Activated CD4-positive, alpha-beta memory T cell treated with anti-CD3 and anti-CD28 coated beads, Interleukin-2, amount 10 ng/mL, durations not matched to agents 7 days and 5 days (primary cell): ENCODE measurements around the gene HNRNPM. TPM values are rescaled to one million over a fixed set of nuclear protein-coding genes. Genes with fewer than 3 reads are reported as not detected.
"Not testable (repeated sequence)": the region's sequence is repeated elsewhere in the genome, so short reads cannot be mapped to it uniquely, and the experiment has no call there.

Source experiments
- CTCF ChIA-PET: fragments of 350-600 bp; sonication (Branson Sonifier 250); formaldehyde crosslinking; loops from one replicate; lab custom pipeline; 2021; ENCODE audit warnings: antibody characterized with exemption, inconsistent platforms; lab: Charles Lee
- POLR2A ChIA-PET: fragments of 350-600 bp; sonication (Branson Sonifier 250); formaldehyde crosslinking; loops from one replicate; lab custom pipeline; 2021; ENCODE audit warnings: antibody characterized with exemption; lab: Charles Lee
- DNase-seq: peaks from one replicate; pipeline ENCODE4 v3.0.0-alpha.2; 2020
- H3K27ac Mint-ChIP-seq: one replicate; pipeline ENCODE4 v1.8.0; 2021; ENCODE audit warnings: mild to moderate bottlenecking, mixed read lengths
- H3K27me3 Mint-ChIP-seq: one replicate; pipeline ENCODE4 v1.8.0; 2021; ENCODE audit warnings: mixed read lengths
- H3K36me3 Mint-ChIP-seq: one replicate; pipeline ENCODE4 v1.8.0; 2021; ENCODE audit warnings: low read depth, mixed read lengths
- H3K4me1 Mint-ChIP-seq: one replicate; pipeline ENCODE4 v1.8.0; 2021; ENCODE audit warnings: mixed read lengths
- H3K4me3 Mint-ChIP-seq: one replicate; pipeline ENCODE4 v1.8.0; 2021; ENCODE audit warnings: mild to moderate bottlenecking, mixed read lengths
- H3K9me3 Mint-ChIP-seq: one replicate; pipeline ENCODE4 v1.8.0; 2021; ENCODE audit warnings: mixed read lengths
- total RNA-seq, 2 experiments: library from RNA; stranded (reverse); gene quantifications; one replicate each; pipeline ENCODE4 v1.2.3, GENCODE V29; 2021

The HNRNPM gene
- total RNA-seq, 2 experiments from 2014 or later = 205 to 211 TPM

DNA sequence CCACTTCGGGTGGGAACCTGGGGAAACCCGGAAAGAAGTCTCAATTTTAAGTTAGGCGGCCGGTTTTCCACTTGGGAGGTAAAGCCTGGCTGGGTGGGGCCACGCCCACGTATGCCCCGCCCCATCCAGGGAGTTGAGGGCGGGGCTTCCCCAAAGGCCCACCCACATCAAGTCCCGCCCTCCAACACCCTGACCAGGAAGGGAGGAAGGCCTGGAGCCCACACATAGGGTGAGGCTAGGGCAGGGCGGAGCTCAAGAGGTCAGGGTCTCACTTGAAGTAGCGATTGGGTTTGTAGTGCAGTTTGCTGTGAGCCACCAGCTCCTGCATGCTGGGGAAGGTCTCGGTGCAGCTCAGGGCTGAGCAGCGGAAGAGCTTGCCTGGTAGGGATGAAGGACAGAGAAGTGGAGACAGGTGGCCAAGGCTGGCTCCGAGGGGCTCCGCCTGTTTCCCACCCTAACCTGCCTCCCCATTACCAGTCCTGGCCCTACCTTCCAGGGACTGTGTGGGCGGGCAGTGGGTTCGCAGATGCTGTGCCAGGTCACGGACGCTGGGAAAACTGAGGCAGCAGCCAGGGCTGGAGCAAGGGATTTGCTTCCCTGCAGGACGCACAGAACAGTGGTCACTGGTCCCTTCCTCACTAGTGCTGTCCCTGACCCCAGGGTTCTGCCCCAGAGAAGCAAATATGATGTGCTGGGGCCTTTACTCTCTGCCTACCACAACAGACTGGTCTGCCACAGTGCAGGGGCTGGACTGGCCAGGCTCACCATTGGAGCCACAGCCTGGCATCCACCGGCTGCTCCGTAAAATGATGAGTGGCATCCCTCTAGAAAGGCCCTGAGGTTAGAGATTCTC lies 67.6 kb downstream of the HNRNPM start:
- POLR2A ChIA-PET = interaction anchor here (0.7 to 8.1 kb wide), 11 partner anchors 10 to 98 kb away, joined by 3 to 104 read pairs (median 14); partner anchors contain the start of genes HNRNPM, MARCHF2 and MYO1F
- Mint-ChIP-seq H3K4me1 (peaks cover 43% of the 10 kb centered on the region), H3K27ac (peak overlapping the region; percentile 84), H3K36me3 (peaks cover 28% of the 10 kb centered on the region), H3K27me3 (no peaks in the 10 kb centered on the region), H3K9me3 (no peaks in the 10 kb centered on the region), H3K4me3 (peak overlapping the region; percentile 48)
- DNase-seq = peak; percentile 36
- CTCF ChIA-PET = interaction anchor here (1.0 to 5.6 kb wide), 5 partner anchors 9 to 159 kb away, joined by 5 to 58 read pairs (median 6); partner anchors contain the start of genes MARCHF2 and MYO1F

DNA sequence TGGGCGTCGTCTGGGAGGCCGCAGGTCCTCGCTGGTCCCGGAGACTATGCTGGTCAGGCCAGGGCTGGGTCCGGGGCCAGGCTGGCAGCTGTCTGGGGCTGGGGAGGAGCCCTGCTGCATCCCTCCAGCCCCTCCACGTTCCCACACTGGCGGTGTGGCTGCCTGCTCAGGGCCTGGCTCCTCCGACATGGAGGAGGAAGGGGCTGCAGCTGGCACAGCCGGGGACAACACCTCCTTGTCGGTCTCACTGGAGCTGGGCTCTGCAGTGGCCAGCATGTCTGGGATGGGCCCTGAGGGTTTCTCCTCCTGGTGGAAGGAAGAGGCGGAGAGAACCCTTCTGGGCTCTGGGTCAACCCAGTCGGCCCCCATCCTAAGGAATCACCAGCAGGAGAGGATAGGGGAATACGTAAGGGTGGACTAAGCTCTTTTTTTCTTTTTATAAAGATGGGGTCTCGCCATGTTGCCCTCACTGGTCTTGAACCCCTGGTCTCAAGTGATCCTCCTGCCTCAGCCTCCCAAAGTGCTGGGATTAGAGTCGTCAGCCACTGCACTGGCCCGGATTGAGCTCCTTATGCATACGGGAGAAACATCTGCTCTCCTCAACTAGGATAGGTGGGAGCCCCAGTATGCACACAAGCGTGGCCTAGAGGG lies 68.4 kb downstream of the HNRNPM start:
- DNase-seq = no peak
- H3K27ac Mint-ChIP-seq = peak overlapping the region; percentile 98
- no peaks in the 10 kb centered on the region for H3K9me3 Mint-ChIP-seq
- H3K4me3 Mint-ChIP-seq = peak overlapping the region; percentile 86
- ChIA-PET CTCF (interaction anchor here (0.6 to 5.6 kb wide), 8 partner anchors 8 to 1221 kb away, joined by 3 to 58 read pairs (median 6); partner anchors contain the start of genes MARCHF2 and MYO1F), POLR2A (interaction anchor here (0.7 to 8.1 kb wide), 27 partner anchors 7 to 320 kb away, joined by 3 to 104 read pairs (median 5); partner anchors contain the start of genes HNRNPM, MARCHF2, MYO1F and NDUFA7)
- no peaks in the 10 kb centered on the region for H3K27me3 Mint-ChIP-seq
- H3K36me3 Mint-ChIP-seq = peaks cover 34% of the 10 kb centered on the region
- peaks cover 51% of the 10 kb centered on the region for H3K4me1 Mint-ChIP-seq

DNA sequence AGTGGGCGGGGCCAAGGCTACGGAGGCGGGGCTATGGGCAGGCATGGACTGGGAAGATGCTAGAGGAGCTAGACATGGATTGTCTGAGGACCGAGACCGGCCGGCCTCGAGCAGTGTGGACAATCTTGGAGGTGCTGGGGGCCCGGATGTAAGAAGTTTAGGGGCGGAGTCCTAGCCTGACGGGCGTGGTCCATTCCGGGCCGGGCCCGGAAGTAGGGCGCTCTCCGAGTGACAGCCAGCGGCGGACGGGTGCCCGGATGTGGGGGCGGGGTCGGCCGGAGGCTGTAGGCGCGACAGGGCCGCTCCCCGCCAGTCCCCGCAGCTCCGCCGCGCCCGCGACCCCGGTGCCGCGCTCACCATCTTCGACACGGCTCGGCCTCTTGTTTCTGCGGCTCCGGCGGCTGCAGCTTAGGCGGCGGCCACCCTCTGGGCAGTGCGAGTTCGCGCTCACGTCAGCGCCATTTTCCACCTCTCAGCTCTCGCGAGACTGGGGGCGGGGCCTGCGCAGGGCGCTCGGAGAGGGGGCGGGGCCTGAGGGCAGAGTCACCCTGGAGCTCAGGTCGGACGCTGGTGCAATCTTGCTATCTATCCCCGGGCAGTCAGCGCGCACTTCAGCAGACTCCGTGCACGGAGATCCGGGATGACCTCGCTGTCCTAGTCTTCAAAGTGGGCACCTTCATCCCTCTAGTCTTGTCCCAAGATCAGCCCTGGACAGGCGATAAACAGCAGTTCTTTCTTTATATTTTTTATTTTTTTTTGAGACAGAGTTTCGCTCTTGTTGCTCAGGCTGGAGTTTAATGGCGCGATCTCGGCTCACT lies 69.1 kb downstream of the HNRNPM start, which contains the start of gene ZNF414:
Gene ZNF414 (minus strand): TSS at position 481 of the 818 bp plus-strand sequence. CDS start 121 bp downstream, at position 360.
- CTCF ChIA-PET = interaction anchor here (0.6 to 5.6 kb wide), 10 partner anchors 9 to 1220 kb away, joined by 3 to 58 read pairs (median 6); partner anchors contain the start of genes HNRNPM, MARCHF2 and MYO1F
- peak; percentile 97 for DNase-seq
- Mint-ChIP-seq H3K36me3 (peaks cover 34% of the 10 kb centered on the region), H3K9me3 (no peaks in the 10 kb centered on the region), H3K27ac (peak within 1 kb of the TSS; percentile 98), H3K27me3 (no peaks in the 10 kb centered on the region), H3K4me1 (peaks cover 59% of the 10 kb centered on the region), H3K4me3 (peak within 1 kb of the TSS; percentile 86)
- POLR2A ChIA-PET = interaction anchor here (0.7 to 8.1 kb wide), 30 partner anchors 8 to 319 kb away, joined by 3 to 104 read pairs (median 4); partner anchors contain the start of genes HNRNPM, MARCHF2, MYO1F and NDUFA7

DNA sequence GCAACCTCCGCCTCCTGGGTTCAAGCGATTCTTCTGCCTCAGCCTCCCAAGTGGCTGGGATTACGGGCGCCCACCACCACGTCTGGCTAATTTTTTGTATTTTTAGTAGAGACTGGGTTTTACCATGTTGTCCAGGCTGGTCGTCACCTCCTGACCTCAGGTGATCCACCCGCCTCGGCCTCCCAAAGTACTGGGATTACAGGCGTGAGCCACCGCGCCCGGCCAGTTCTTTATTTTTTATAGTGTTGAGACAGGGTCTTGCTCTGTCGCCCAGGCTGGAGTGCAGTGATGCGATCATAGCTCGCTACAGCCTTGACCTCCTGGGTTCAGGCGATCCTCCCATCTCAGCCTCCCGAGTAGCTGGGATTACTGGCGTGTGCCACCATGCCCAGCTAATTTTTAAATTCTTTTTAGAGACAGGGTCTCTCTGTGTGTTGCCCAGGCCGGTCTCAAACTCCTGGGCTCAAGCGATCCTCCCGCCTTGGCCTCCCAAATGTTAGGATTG lies 69.8 kb downstream of the HNRNPM start:
- not testable (repeated sequence) for DNase-seq, H3K27me3 Mint-ChIP-seq, H3K9me3 Mint-ChIP-seq
- peak overlapping the region; percentile 98 for H3K27ac Mint-ChIP-seq
- POLR2A ChIA-PET = interaction anchor here (0.9 to 8.1 kb wide), 19 partner anchors 9 to 193 kb away, joined by 3 to 104 read pairs (median 9); partner anchors contain the start of genes HNRNPM, MARCHF2, MYO1F and NDUFA7
- peak overlapping the region; percentile 86 for H3K4me3 Mint-ChIP-seq
- peaks cover 64% of the 10 kb centered on the region for H3K4me1 Mint-ChIP-seq
- H3K36me3 Mint-ChIP-seq = peaks cover 38% of the 10 kb centered on the region
- CTCF ChIA-PET = interaction anchor here (0.8 to 5.6 kb wide), 6 partner anchors 9 to 161 kb away, joined by 3 to 58 read pairs (median 6); partner anchors contain the start of genes HNRNPM, MARCHF2 and MYO1F

DNA sequence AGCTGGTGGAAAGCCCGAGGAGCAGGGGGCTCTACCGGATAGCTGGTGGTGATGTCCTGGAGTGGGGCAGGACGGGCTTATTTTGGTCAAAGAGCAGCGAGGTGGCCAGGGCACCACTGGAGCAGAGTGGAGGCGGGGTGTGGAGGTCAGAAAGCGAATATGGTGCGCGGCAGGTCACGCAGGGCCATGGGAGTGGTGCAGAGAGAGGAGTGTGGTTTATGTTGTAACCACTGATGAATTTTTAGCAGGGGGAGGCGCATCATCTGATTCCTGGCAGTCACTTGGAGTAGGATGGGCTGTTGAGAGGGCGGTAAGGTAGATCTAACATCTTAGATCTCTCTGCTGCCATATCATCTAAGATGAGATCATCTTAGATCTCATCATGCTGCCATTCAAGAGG lies 70.5 kb downstream of the HNRNPM start:
- DNase-seq = peak; percentile 78
- H3K9me3 Mint-ChIP-seq = no peaks in the 10 kb centered on the region
- H3K4me1 Mint-ChIP-seq = peaks cover 66% of the 10 kb centered on the region
- CTCF ChIA-PET = interaction anchor here (5.6 kb wide), 1 partner anchor 64 kb away, joined by 58 read pairs; the partner anchor contains the start of gene MYO1F
- POLR2A ChIA-PET = interaction anchor here (1.6 to 8.1 kb wide), 7 partner anchors 10 to 73 kb away, joined by 3 to 104 read pairs (median 32); partner anchors contain the start of genes HNRNPM, MYO1F and PRAM1
- peaks cover 41% of the 10 kb centered on the region for H3K36me3 Mint-ChIP-seq
- peak overlapping the region; percentile 86 for H3K4me3 Mint-ChIP-seq
- H3K27ac Mint-ChIP-seq = peak overlapping the region; percentile 98
- H3K27me3 Mint-ChIP-seq = no peaks in the 10 kb centered on the region

DNA sequence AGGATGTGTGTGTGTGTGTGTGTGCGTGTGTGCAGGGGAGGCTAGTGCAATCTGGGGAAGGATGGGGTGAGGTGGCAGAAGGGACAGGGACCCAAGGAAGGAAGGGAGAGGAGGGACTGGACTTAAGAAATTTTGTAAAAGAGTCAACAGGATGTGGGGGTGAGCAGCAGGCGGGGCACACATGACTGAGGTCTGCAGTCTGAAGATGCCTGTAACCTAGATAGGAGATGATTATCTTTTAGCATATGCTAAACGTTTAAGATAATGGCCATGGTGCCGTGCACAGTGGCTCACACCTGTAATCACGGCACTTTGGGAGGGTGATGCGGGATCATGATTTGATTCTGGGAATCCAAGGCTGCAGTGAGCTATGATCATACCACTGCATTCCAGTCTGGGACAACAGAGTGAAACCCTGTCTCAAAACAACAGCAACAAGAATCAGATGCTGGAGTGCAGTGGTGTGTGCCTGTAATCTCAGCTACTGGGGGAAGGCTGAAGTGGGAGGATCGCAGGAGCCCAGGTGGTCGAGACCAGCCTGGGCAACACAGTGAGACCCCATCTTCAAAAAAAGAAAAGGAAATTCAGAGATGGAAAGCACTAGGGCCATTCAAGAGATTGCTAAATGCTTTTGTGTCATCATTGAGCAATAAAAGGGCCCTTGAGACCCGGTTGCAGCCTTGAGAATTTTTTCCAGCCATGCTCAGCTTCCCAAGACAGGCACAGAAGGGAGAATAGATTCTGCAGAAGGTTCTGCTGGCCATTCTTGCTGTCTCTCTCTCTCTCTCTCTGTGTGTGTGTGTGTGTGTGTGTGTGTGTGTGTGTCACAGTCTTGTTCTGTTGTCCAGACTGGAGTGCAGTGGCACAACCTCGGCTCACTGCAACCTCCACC lies 73.0 kb downstream of the HNRNPM start:
- CTCF ChIA-PET = interaction anchor here (0.7 to 3.0 kb wide), 5 partner anchors 30 to 63 kb away, joined by 3 to 11 read pairs (median 4); no protein-coding TSS in a partner anchor
- H3K27me3 Mint-ChIP-seq = no peaks in the 10 kb centered on the region
- peak overlapping the region; percentile 98 for H3K27ac Mint-ChIP-seq
- peak overlapping the region; percentile 67 for H3K4me3 Mint-ChIP-seq
- peaks cover 48% of the 10 kb centered on the region for H3K36me3 Mint-ChIP-seq
- H3K4me1 Mint-ChIP-seq = peaks cover 62% of the 10 kb centered on the region
- no peaks in the 10 kb centered on the region for H3K9me3 Mint-ChIP-seq
- POLR2A ChIA-PET = interaction anchor here (0.7 to 8.1 kb wide), 7 partner anchors 27 to 104 kb away, joined by 3 to 104 read pairs (median 11); partner anchors contain the start of genes HNRNPM, MARCHF2 and MYO1F
- peak; percentile 78 for DNase-seq

DNA sequence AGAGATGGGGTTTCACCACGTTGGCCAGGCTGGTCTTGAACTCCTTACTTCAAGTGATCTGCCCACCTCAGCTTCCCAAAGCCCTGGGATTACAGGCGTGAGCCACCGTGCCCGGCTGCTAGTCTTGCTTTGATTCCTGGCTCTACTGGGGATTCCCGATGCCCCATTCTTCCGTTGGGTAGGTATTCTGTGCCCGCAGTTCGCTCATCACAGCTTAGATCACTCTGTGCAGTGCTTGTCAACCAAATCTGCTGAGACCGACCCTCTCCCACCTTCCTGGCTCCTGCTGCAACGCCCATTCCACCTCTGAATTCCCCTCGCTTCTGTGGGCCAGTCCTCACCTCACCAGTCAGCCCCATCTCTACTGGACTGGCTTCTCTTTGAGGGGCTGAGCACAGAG lies 73.8 kb downstream of the HNRNPM start:
- ChIA-PET POLR2A (interaction anchor here (0.8 to 8.1 kb wide), 7 partner anchors 13 to 105 kb away, joined by 3 to 104 read pairs (median 6); partner anchors contain the start of genes MARCHF2 and MYO1F), CTCF (interaction anchor here (0.6 to 3.0 kb wide), 8 partner anchors 27 to 368 kb away, joined by 3 to 11 read pairs (median 4); no protein-coding TSS in a partner anchor)
- peaks cover 46% of the 10 kb centered on the region for H3K36me3 Mint-ChIP-seq
- H3K27me3 Mint-ChIP-seq = no peaks in the 10 kb centered on the region
- peak overlapping the region; percentile 40 for H3K4me3 Mint-ChIP-seq
- H3K4me1 Mint-ChIP-seq = peaks cover 56% of the 10 kb centered on the region
- peak overlapping the region; percentile 98 for H3K27ac Mint-ChIP-seq
- DNase-seq = no peak
- H3K9me3 Mint-ChIP-seq = no peaks in the 10 kb centered on the region

DNA sequence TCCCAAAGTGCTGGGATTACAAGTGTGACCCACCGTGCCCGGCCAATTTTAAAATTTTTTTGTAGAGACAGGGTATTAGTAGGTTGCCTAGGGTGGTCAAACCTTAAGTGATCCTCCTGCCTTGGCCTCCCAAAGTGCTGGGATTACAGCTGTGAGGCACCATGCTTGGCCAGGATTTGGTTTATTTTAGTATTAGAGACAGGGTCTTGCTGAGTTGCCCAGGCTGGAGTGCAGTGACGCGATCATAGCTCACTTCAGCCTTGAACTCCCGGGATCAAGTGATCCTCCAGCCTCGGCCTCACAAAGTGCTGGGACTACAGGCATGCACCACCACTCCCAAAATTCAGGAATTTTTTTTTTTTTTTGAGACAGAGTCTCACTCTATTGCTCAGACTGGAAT lies 74.6 kb downstream of the HNRNPM start:
- H3K4me1 Mint-ChIP-seq = peaks cover 52% of the 10 kb centered on the region
- H3K9me3 Mint-ChIP-seq = no peaks in the 10 kb centered on the region
- H3K27ac Mint-ChIP-seq = peak overlapping the region; percentile 67
- no peaks in the 10 kb centered on the region for H3K27me3 Mint-ChIP-seq
- ChIA-PET POLR2A (interaction anchor here (0.6 to 8.1 kb wide), 8 partner anchors 10 to 106 kb away, joined by 3 to 104 read pairs (median 4); partner anchors contain the start of genes MARCHF2 and MYO1F), CTCF (interaction anchor here (0.6 to 3.0 kb wide), 7 partner anchors 11 to 369 kb away, joined by 3 to 11 read pairs (median 3); no protein-coding TSS in a partner anchor)
- H3K4me3 Mint-ChIP-seq = no peak overlapping the region
- peaks cover 43% of the 10 kb centered on the region for H3K36me3 Mint-ChIP-seq
- no peak for DNase-seq

DNA sequence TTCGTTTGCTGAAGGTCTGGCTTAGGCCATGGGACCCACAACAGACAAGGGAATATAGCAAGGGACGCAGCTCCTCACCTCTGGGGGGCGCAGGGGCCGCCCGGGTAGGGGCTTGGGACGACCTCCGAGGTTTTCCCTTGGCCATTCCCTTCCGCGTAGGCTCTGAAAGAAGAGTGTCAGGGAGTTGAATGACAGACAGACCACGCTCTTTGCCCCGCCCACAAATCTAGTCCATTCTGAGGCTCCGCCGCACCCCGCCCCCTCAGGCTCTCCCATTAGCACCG lies 80.6 kb downstream of the HNRNPM start:
- H3K4me1 Mint-ChIP-seq = peaks cover 8% of the 10 kb centered on the region
- ChIA-PET CTCF (interaction anchor here (1.1 kb wide), 1 partner anchor 38 kb away, joined by 3 read pairs; no protein-coding TSS in a partner anchor), POLR2A (interaction anchor here (1.2 kb wide), 1 partner anchor 80 kb away, joined by 3 read pairs; no protein-coding TSS in a partner anchor)
- peaks cover 58% of the 10 kb centered on the region for H3K36me3 Mint-ChIP-seq
- no peak for DNase-seq
- no peaks in the 10 kb centered on the region for H3K27me3 Mint-ChIP-seq
- H3K27ac Mint-ChIP-seq = no peak overlapping the region
- H3K4me3 Mint-ChIP-seq = no peak overlapping the region
- no peaks in the 10 kb centered on the region for H3K9me3 Mint-ChIP-seq

DNA sequence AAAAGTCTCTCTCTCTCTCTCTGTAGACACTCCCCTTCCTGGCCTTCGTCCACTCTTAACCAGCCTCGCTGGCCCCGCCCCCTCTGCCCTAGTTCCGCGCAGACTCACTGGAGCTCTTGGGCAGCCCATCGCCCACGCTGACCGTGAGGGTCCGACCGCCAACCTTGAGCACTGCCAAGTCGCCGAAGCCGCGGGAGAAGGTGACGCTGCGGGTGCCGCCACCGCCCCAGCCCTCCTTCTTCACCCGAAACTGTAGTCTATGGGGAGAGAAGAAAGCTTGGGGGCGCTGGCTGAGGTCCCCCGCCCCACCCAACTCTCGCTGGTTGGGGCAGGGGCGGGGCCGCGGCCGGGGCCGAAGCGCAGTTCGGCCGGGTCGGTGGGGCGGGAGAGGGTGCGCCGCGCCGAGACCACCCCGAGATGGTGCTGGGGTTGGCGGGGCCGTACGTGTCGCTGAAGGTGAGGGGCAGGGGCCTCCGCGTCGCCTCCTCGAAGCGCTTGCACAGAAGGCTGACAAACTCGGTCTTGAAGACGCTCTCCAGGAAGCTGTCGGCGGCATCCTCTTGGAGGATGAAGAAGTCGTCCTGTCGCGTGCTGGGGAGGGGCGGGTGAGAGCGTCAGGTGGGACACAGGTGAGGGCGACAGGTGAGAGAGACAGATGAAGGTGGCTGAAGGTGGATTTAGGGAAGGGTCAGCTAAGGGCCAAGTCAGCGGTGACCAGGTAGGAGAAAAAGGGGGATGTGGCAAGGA lies 81.7 kb downstream of the HNRNPM start:
- peak overlapping the region; percentile 31 for H3K27ac Mint-ChIP-seq
- H3K4me1 Mint-ChIP-seq = peaks cover 2% of the 10 kb centered on the region
- H3K4me3 Mint-ChIP-seq = no peak overlapping the region
- DNase-seq = no peak
- POLR2A ChIA-PET = interaction anchor here (0.6 kb wide), 1 partner anchor 52 kb away, joined by 3 read pairs; no protein-coding TSS in a partner anchor
- H3K27me3 Mint-ChIP-seq = no peaks in the 10 kb centered on the region
- H3K36me3 Mint-ChIP-seq = peaks cover 55% of the 10 kb centered on the region
- no peaks in the 10 kb centered on the region for H3K9me3 Mint-ChIP-seq
- CTCF ChIA-PET = no interaction called here
